Measurements from ENCODE around the gene BSCL2. TPM values are rescaled to one million over a fixed set of nuclear protein-coding genes. Genes with fewer than 3 reads are reported as not detected.

The BSCL2 gene
- total and polyA plus RNA-seq, 2 of the 13 experiments (the other 11 are each of a cell fraction or from before 2014, with no cell fraction given): 19.5 to 21.1 TPM

GRCh38 chr11:62728171-62728988 is 21.2 kb upstream of the BSCL2 start, which contains the start of gene TTC9C (continued):
- TF ChIP-seq ZBTB42 (CRISPR knock-in tag; IDR thresholded peaks at IDR 0.05): peak; percentile 36; the same call in 1 of the 2 replicates
- TF ChIP-seq NR2F2 (IDR thresholded peaks at IDR 0.05; ENCODE audit: borderline replicate concordance, low read depth): peak; percentile 33; the same call in 1 of the 2 replicates
- peak; percentile 75; the same call in 1 of the 2 replicates for TF ChIP-seq ZNF652 (CRISPR knock-in tag; IDR thresholded peaks at IDR 0.05; ENCODE audit: borderline replicate concordance, low read depth)
- TF ChIP-seq EEA1 (CRISPR knock-in tag; IDR thresholded peaks at IDR 0.05; ENCODE audit: borderline replicate concordance): 0 out of 2 replicates have a peak, but pooled peaks have one; percentile 45
- no peak for TF ChIP-seq MIER3 (CRISPR knock-in tag; IDR thresholded peaks at IDR 0.05; ENCODE audit: borderline replicate concordance)
- no peak for TF ChIP-seq ZBTB10 (CRISPR knock-in tag; IDR thresholded peaks at IDR 0.05; ENCODE audit: borderline replicate concordance)
- TF ChIP-seq FOXM1 (CRISPR knock-in tag; IDR thresholded peaks at IDR 0.05): 0 out of 2 replicates have a peak, but pooled peaks have one; percentile 55
- TF ChIP-seq ZFP37 (CRISPR knock-in tag; IDR thresholded peaks at IDR 0.05; ENCODE audit: borderline replicate concordance): no peak
- peak; percentile 65; the same call in 1 of the 2 replicates for TF ChIP-seq YEATS2 (CRISPR knock-in tag; IDR thresholded peaks at IDR 0.05; ENCODE audit: borderline replicate concordance)
- peak; percentile 35 for TF ChIP-seq YY1 (IDR thresholded peaks at IDR 0.05; ENCODE audit: insufficient read depth, insufficient replicate concordance, low read depth, low read length)
- TF ChIP-seq ZBED4 (CRISPR knock-in tag; IDR thresholded peaks at IDR 0.05; ENCODE audit: borderline replicate concordance): no peak
- no peak for TF ChIP-seq TCF7 (IDR thresholded peaks at IDR 0.05; ENCODE audit: low read depth)
- peak; percentile 79 for TF ChIP-seq POLR2AphosphoS5 (IDR thresholded peaks at IDR 0.05; ENCODE audit: low read depth, low read length)
- TF ChIP-seq ELF3 (CRISPR knock-in tag; IDR thresholded peaks at IDR 0.05): no peak
- TF ChIP-seq NFKBIZ (CRISPR knock-in tag; IDR thresholded peaks at IDR 0.05): no peak
- no peak for TF ChIP-seq HNRNPLL (IDR thresholded peaks at IDR 0.05; ENCODE audit: low read depth, low read length, poor library complexity, severe bottlenecking)
- TF ChIP-seq FOXJ3 (CRISPR knock-in tag; IDR thresholded peaks at IDR 0.05; ENCODE audit: borderline replicate concordance): no peak
- peak; percentile 59; the same call in 1 of the 2 replicates for TF ChIP-seq THAP9 (CRISPR knock-in tag; IDR thresholded peaks at IDR 0.05; ENCODE audit: borderline replicate concordance)
- peak; percentile 77 for TF ChIP-seq PHF8 (CRISPR knock-in tag; IDR thresholded peaks at IDR 0.05)

Measured in HepG2 (cell line).